ENCODE results near the gene MRPL14. TPM values are rescaled to one million over a fixed set of nuclear protein-coding genes. Genes with fewer than 3 reads are reported as not detected.
A peak's percentile ranks its signal among the peaks of the same experiment; 100 is the strongest.

The MRPL14 gene
- total and polyA plus RNA-seq, 9 of the 15 experiments (the other 6 are each of a cell fraction or from before 2014, with no cell fraction given): 126 to 424 (median 165) TPM

- TF ChIP-seq MGA (IDR thresholded peaks at IDR 0.05) (0 out of 2 replicates have a peak, but pooled peaks have one; percentile 7), RNF2 (IDR thresholded peaks at IDR 0.05) (no peak), E2F5 (CRISPR knock-in tag; IDR thresholded peaks at IDR 0.05) (no peak), ZKSCAN1 (IDR thresholded peaks at IDR 0.05; ENCODE audit: low read depth, low read length) (peak; percentile 99), DACH1 (IDR thresholded peaks at IDR 0.05; ENCODE audit: partially characterized antibody) (no peak), PML (IDR thresholded peaks at IDR 0.05; ENCODE audit: low read length) (no peak), ATF4 (CRISPR knock-in tag; IDR thresholded peaks at IDR 0.05) (peak; percentile 35; the same call in 1 of the 2 replicates), HDAC2 (IDR thresholded peaks at IDR 0.05) (peak; percentile 42; the same call in 1 of the 2 replicates), PHB2 (IDR thresholded peaks at IDR 0.05; ENCODE audit: low read depth) (no peak), RB1 (IDR thresholded peaks at IDR 0.05; ENCODE audit: low read depth) (peak; percentile 80), NFYB (IDR thresholded peaks at IDR 0.05; ENCODE audit: extremely low read depth, insufficient read length) (no peak), ZNF584 (CRISPR knock-in tag; IDR thresholded peaks at IDR 0.05; ENCODE audit: low read depth) (no peak; the same call in 1 of the 2 replicates), GMEB1 (CRISPR knock-in tag; IDR thresholded peaks at IDR 0.05) (peak; percentile 69)
Observed at GRCh38 chr6:44072959-44073611, 54.2 kb downstream of the MRPL14 start (continued).

Measured in K562 (cell line).